Fibroblast of mammary gland (primary cell): Measurements from ENCODE around the gene MRPS26.

Source experiments
- DNase-seq: peaks from one replicate; pipeline ENCODE4 v3.0.0-alpha.2; 2010; ENCODE audit warnings: low read depth
- H3K4me3 ChIP-seq: 2 replicates; pipeline ENCODE4 v1.5.1; 2011; ENCODE audit warnings: low read depth, mild to moderate bottlenecking, low read length, moderate library complexity; ENCODE audit not compliant: control insufficient read depth
- TF ChIP-seq, protein P1 (sequence below): conservative IDR thresholded peaks from 2 replicates; pipeline ENCODE4 v1.5.1; 2011; ENCODE audit warnings: low read depth, low read length, inconsistent platforms; ENCODE audit not compliant: control insufficient read depth, insufficient read depth

The MRPS26 gene

GRCh38 chr20:3031524-3032147, 14.2 kb upstream of the MRPS26 start:
- TF ChIP-seq, protein P1, sequence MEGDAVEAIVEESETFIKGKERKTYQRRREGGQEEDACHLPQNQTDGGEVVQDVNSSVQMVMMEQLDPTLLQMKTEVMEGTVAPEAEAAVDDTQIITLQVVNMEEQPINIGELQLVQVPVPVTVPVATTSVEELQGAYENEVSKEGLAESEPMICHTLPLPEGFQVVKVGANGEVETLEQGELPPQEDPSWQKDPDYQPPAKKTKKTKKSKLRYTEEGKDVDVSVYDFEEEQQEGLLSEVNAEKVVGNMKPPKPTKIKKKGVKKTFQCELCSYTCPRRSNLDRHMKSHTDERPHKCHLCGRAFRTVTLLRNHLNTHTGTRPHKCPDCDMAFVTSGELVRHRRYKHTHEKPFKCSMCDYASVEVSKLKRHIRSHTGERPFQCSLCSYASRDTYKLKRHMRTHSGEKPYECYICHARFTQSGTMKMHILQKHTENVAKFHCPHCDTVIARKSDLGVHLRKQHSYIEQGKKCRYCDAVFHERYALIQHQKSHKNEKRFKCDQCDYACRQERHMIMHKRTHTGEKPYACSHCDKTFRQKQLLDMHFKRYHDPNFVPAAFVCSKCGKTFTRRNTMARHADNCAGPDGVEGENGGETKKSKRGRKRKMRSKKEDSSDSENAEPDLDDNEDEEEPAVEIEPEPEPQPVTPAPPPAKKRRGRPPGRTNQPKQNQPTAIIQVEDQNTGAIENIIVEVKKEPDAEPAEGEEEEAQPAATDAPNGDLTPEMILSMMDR = no peak
- no peak overlapping the region for H3K4me3 ChIP-seq
- no peak for DNase-seq

DNA sequence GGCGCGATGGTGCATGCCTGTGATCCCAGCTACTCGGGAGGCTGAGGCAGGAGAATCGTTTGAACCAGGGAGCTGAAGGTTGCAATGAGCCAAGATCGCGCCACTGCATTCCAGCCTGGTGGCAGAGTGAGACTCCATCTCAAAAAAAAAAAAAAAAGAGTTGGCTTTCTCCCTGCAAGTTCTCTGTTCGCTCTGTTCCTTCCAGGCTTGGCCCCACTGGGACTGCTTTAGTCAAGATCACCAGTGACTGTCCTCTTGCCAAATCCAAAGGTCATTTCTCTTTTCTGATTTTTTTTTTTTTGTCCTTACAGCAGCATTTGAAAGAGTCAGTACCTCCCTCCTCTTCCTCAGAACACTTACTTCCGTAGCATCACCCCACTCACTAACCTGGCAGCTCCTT, 13.2 kb upstream of the MRPS26 start:
- no peak overlapping the region for H3K4me3 ChIP-seq
- TF ChIP-seq, protein P1 = no peak
- no peak for DNase-seq

GRCh38 chr20:3037654-3038053, 8.2 kb upstream of the MRPS26 start:
- TF ChIP-seq, protein P1 = no peak
- no peak overlapping the region for H3K4me3 ChIP-seq
- DNase-seq = no peak

GRCh38 chr20:3038454-3038853, 7.4 kb upstream of the MRPS26 start:
- no peak overlapping the region for H3K4me3 ChIP-seq
- no peak for DNase-seq
- TF ChIP-seq, protein P1 = no peak

DNA sequence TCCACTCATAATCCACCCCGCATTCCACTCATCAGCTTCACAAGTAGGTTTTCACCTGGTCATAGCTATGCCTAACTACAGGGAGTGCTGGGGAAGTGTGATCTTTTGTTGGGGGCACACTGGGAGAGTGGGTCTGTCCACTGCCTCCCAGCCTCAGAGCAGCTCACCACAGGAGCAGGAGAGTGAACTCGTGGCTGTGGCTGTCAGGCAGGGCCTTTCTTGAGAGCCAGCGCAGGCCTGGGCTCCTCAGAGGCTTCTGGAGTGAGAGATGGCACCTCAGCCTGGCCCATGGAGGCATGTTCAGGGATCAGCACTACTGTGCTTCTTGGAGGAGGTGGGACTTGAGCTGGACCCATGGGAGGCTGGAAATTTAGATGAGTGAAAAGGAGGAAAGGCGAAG, 6.4 kb upstream of the MRPS26 start:
- TF ChIP-seq, protein P1 = no peak
- DNase-seq = no peak
- no peak overlapping the region for H3K4me3 ChIP-seq

DNA sequence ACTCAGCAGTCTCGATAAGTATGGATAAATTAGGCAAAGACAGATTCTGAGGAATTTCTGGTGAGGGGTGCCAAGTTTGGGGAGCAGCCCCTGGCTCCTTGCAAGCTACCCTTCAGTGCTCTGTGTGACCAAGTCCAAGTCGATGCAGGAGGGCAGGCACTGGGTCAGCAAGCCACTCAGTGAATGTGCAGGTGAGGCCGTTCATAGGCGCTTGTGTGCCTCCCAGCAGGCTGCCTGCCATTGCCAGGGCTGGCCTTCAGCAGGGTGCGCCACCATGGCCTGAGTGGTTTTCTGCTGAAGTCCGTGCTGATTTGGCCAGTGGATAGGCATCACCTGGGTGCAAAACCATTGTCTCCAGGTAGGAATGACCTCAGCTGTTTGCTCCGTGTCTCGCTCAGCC, 5.8 kb upstream of the MRPS26 start:
- no peak overlapping the region for H3K4me3 ChIP-seq
- no peak for DNase-seq
- TF ChIP-seq, protein P1 = no peak
